ENCODE results near the gene SGMS1. TPM values are rescaled to one million over a fixed set of nuclear protein-coding genes. Genes with fewer than 3 reads are reported as not detected.
A peak's percentile ranks its signal among the peaks of the same experiment; 100 is the strongest.

The SGMS1 gene
- total and polyA plus RNA-seq, 2 donors = 14.7 to 25.5 TPM

GRCh38 chr10:50470798-50471582 lies 152.8 kb downstream of the SGMS1 start:
- H3K9me3 ChIP-seq (ENCODE audit: control insufficient read depth in 2 of 2, insufficient read depth in 1 of 2, low read length in 1 of 2) = no peaks in the 10 kb centered on the region
- DNase-seq (ENCODE audit: low read depth in 6 of 9, low spot score in 9 of 9) = no peak
- H3K36me3 ChIP-seq (ENCODE audit: control insufficient read depth in 2 of 2, insufficient read depth in 2 of 2, low read length in 1 of 2) = no peaks in the 10 kb centered on the region
- WGBS = 82% methylated on average over 6 of the region's 6 CpGs
- no peak overlapping the region for H3K4me3 ChIP-seq (ENCODE audit: low read length in 2 of 2)
- H3K27ac ChIP-seq (ENCODE audit: low read depth in 1 of 2, low read length in 1 of 2) = no peak overlapping the region
- no peaks in the 10 kb centered on the region for H3K27me3 ChIP-seq (ENCODE audit: control insufficient read depth in 2 of 2, insufficient read depth in 1 of 2, low read length in 1 of 2)
- peaks cover 5 to 8% of the 10 kb centered on the region in 2 donors for H3K4me1 ChIP-seq (ENCODE audit: control insufficient read depth in 2 of 2, insufficient read depth in 2 of 2, low read length in 2 of 2)

GRCh38 chr10:50470345-50470744 lies 153.4 kb downstream of the SGMS1 start:
- DNase-seq (ENCODE audit: low read depth in 6 of 9, low spot score in 9 of 9) = peak in 4 of 9 donors; percentile 8 to 51 (median 32)
- Histone ChIP-seq H3K27ac (ENCODE audit: low read depth in 1 of 2, low read length in 1 of 2) (peak overlapping the region in 1 of 2 donors; percentile 42), H3K27me3 (ENCODE audit: control insufficient read depth in 2 of 2, insufficient read depth in 1 of 2, low read length in 1 of 2) (no peaks in the 10 kb centered on the region), H3K9me3 (ENCODE audit: control insufficient read depth in 2 of 2, insufficient read depth in 1 of 2, low read length in 1 of 2) (no peaks in the 10 kb centered on the region), H3K36me3 (ENCODE audit: control insufficient read depth in 2 of 2, insufficient read depth in 2 of 2, low read length in 1 of 2) (no peaks in the 10 kb centered on the region), H3K4me1 (ENCODE audit: control insufficient read depth in 2 of 2, insufficient read depth in 2 of 2, low read length in 2 of 2) (peaks cover 5 to 8% of the 10 kb centered on the region in 2 donors), H3K4me3 (ENCODE audit: low read length in 2 of 2) (no peak overlapping the region)

- H3K36me3 ChIP-seq (ENCODE audit: control insufficient read depth in 2 of 2, insufficient read depth in 2 of 2, low read length in 1 of 2) = no peaks in the 10 kb centered on the region
- H3K27ac ChIP-seq (ENCODE audit: low read depth in 1 of 2, low read length in 1 of 2) = no peak overlapping the region
- no peaks in the 10 kb centered on the region for H3K27me3 ChIP-seq (ENCODE audit: control insufficient read depth in 2 of 2, insufficient read depth in 1 of 2, low read length in 1 of 2)
- H3K4me1 ChIP-seq (ENCODE audit: control insufficient read depth in 2 of 2, insufficient read depth in 2 of 2, low read length in 2 of 2) = peaks cover 5 to 8% of the 10 kb centered on the region in 2 donors
- DNase-seq (ENCODE audit: low read depth in 6 of 9, low spot score in 9 of 9) = no peak
- WGBS = 10% methylated on average over 3 of the region's 3 CpGs
- H3K9me3 ChIP-seq (ENCODE audit: control insufficient read depth in 2 of 2, insufficient read depth in 1 of 2, low read length in 1 of 2) = no peaks in the 10 kb centered on the region
- no peak overlapping the region for H3K4me3 ChIP-seq (ENCODE audit: low read length in 2 of 2)
Measured at GRCh38 chr10:50469778-50470193, 154.0 kb downstream of the SGMS1 start.

GRCh38 chr10:50469288-50469687 lies 154.5 kb downstream of the SGMS1 start:
- Histone ChIP-seq H3K27me3 (ENCODE audit: control insufficient read depth in 2 of 2, insufficient read depth in 1 of 2, low read length in 1 of 2) (no peaks in the 10 kb centered on the region), H3K4me1 (ENCODE audit: control insufficient read depth in 2 of 2, insufficient read depth in 2 of 2, low read length in 2 of 2) (peaks cover 5 to 8% of the 10 kb centered on the region in 2 donors), H3K4me3 (ENCODE audit: low read length in 2 of 2) (no peak overlapping the region), H3K9me3 (ENCODE audit: control insufficient read depth in 2 of 2, insufficient read depth in 1 of 2, low read length in 1 of 2) (no peaks in the 10 kb centered on the region), H3K27ac (ENCODE audit: low read depth in 1 of 2, low read length in 1 of 2) (no peak overlapping the region), H3K36me3 (ENCODE audit: control insufficient read depth in 2 of 2, insufficient read depth in 2 of 2, low read length in 1 of 2) (no peaks in the 10 kb centered on the region)
- WGBS = 92% methylated on average over 1 of the region's 1 CpG
- DNase-seq (ENCODE audit: low read depth in 6 of 9, low spot score in 9 of 9) = no peak

GRCh38 chr10:50467209-50467608 lies 156.5 kb downstream of the SGMS1 start:
- DNase-seq (ENCODE audit: low read depth in 6 of 9, low spot score in 9 of 9) = no peak
- WGBS = 94% methylated on average over 1 of the region's 1 CpG
- Histone ChIP-seq H3K36me3 (ENCODE audit: control insufficient read depth in 2 of 2, insufficient read depth in 2 of 2, low read length in 1 of 2) (no peaks in the 10 kb centered on the region), H3K4me1 (ENCODE audit: control insufficient read depth in 2 of 2, insufficient read depth in 2 of 2, low read length in 2 of 2) (peaks cover 5 to 8% of the 10 kb centered on the region in 2 donors), H3K4me3 (ENCODE audit: low read length in 2 of 2) (no peak overlapping the region), H3K27me3 (ENCODE audit: control insufficient read depth in 2 of 2, insufficient read depth in 1 of 2, low read length in 1 of 2) (no peaks in the 10 kb centered on the region), H3K27ac (ENCODE audit: low read depth in 1 of 2, low read length in 1 of 2) (no peak overlapping the region), H3K9me3 (ENCODE audit: control insufficient read depth in 2 of 2, insufficient read depth in 1 of 2, low read length in 1 of 2) (no peaks in the 10 kb centered on the region)

- WGBS = 95% methylated on average over 1 of the region's 1 CpG
- H3K27me3 ChIP-seq (ENCODE audit: control insufficient read depth in 2 of 2, insufficient read depth in 1 of 2, low read length in 1 of 2) = no peaks in the 10 kb centered on the region
Measured at GRCh38 chr10:50464004-50464409, 159.7 kb downstream of the SGMS1 start.

GRCh38 chr10:50461834-50462233 lies 161.9 kb downstream of the SGMS1 start:
- Histone ChIP-seq H3K27me3 (ENCODE audit: control insufficient read depth in 2 of 2, insufficient read depth in 1 of 2, low read length in 1 of 2) (no peaks in the 10 kb centered on the region), H3K9me3 (ENCODE audit: control insufficient read depth in 2 of 2, insufficient read depth in 1 of 2, low read length in 1 of 2) (no peaks in the 10 kb centered on the region), H3K36me3 (ENCODE audit: control insufficient read depth in 2 of 2, insufficient read depth in 2 of 2, low read length in 1 of 2) (peaks cover 9 to 10% of the 10 kb centered on the region in 2 donors), H3K4me3 (ENCODE audit: low read length in 2 of 2) (no peak overlapping the region), H3K27ac (ENCODE audit: low read depth in 1 of 2, low read length in 1 of 2) (no peak overlapping the region), H3K4me1 (ENCODE audit: control insufficient read depth in 2 of 2, insufficient read depth in 2 of 2, low read length in 2 of 2) (no peaks in the 10 kb centered on the region)
- 98% methylated on average over 3 of the region's 3 CpGs for WGBS
- no peak for DNase-seq (ENCODE audit: low read depth in 6 of 9, low spot score in 9 of 9)

More at GRCh38 chr10:50464004-50464409, 159.7 kb downstream of the SGMS1 start:
- H3K36me3 ChIP-seq (ENCODE audit: control insufficient read depth in 2 of 2, insufficient read depth in 2 of 2, low read length in 1 of 2) = peaks cover 9 to 10% of the 10 kb centered on the region in 2 donors
- no peaks in the 10 kb centered on the region for H3K4me1 ChIP-seq (ENCODE audit: control insufficient read depth in 2 of 2, insufficient read depth in 2 of 2, low read length in 2 of 2)
- DNase-seq (ENCODE audit: low read depth in 6 of 9, low spot score in 9 of 9) = no peak
- H3K27ac ChIP-seq (ENCODE audit: low read depth in 1 of 2, low read length in 1 of 2) = no peak overlapping the region
- no peak overlapping the region for H3K4me3 ChIP-seq (ENCODE audit: low read length in 2 of 2)
- H3K9me3 ChIP-seq (ENCODE audit: control insufficient read depth in 2 of 2, insufficient read depth in 1 of 2, low read length in 1 of 2) = no peaks in the 10 kb centered on the region

GRCh38 chr10:50461123-50461522 lies 162.6 kb downstream of the SGMS1 start:
- no peak overlapping the region for H3K4me3 ChIP-seq (ENCODE audit: low read length in 2 of 2)
- no peaks in the 10 kb centered on the region for H3K4me1 ChIP-seq (ENCODE audit: control insufficient read depth in 2 of 2, insufficient read depth in 2 of 2, low read length in 2 of 2)
- H3K27me3 ChIP-seq (ENCODE audit: control insufficient read depth in 2 of 2, insufficient read depth in 1 of 2, low read length in 1 of 2) = no peaks in the 10 kb centered on the region
- 97% methylated on average over 1 of the region's 1 CpG for WGBS
- H3K27ac ChIP-seq (ENCODE audit: low read depth in 1 of 2, low read length in 1 of 2) = no peak overlapping the region
- H3K9me3 ChIP-seq (ENCODE audit: control insufficient read depth in 2 of 2, insufficient read depth in 1 of 2, low read length in 1 of 2) = no peaks in the 10 kb centered on the region
- peaks cover 9 to 10% of the 10 kb centered on the region in 2 donors for H3K36me3 ChIP-seq (ENCODE audit: control insufficient read depth in 2 of 2, insufficient read depth in 2 of 2, low read length in 1 of 2)
- no peak for DNase-seq (ENCODE audit: low read depth in 6 of 9, low spot score in 9 of 9)

- Histone ChIP-seq H3K4me1 (ENCODE audit: control insufficient read depth in 2 of 2, insufficient read depth in 2 of 2, low read length in 2 of 2) (no peaks in the 10 kb centered on the region), H3K36me3 (ENCODE audit: control insufficient read depth in 2 of 2, insufficient read depth in 2 of 2, low read length in 1 of 2) (peaks cover 9 to 10% of the 10 kb centered on the region in 2 donors), H3K27me3 (ENCODE audit: control insufficient read depth in 2 of 2, insufficient read depth in 1 of 2, low read length in 1 of 2) (no peaks in the 10 kb centered on the region), H3K4me3 (ENCODE audit: low read length in 2 of 2) (no peak overlapping the region), H3K9me3 (ENCODE audit: control insufficient read depth in 2 of 2, insufficient read depth in 1 of 2, low read length in 1 of 2) (no peaks in the 10 kb centered on the region), H3K27ac (ENCODE audit: low read depth in 1 of 2, low read length in 1 of 2) (no peak overlapping the region)
- DNase-seq (ENCODE audit: low read depth in 6 of 9, low spot score in 9 of 9) = no peak
- WGBS = over 99% methylated on average over 2 of the region's 2 CpGs
Measured at GRCh38 chr10:50456719-50457118, 167.0 kb downstream of the SGMS1 start.
